Measurements from ENCODE around the gene NELL1. TPM values are rescaled to one million over a fixed set of nuclear protein-coding genes. Genes with fewer than 3 reads are reported as not detected.

The NELL1 gene
- total RNA-seq, 1 experiment from 2014 or later, result 0.22 TPM

- no peak overlapping the region for H3K14ac ChIP-seq (ENCODE audit: insufficient read depth, low read length)
- Mint-ChIP-seq H3K27me3 (ENCODE audit: low read depth) (no peaks in the 10 kb centered on the region; the same call in 1 of the 2 replicates), H3K36me3 (ENCODE audit: insufficient read depth in 1 of 3, low read depth in 3 of 3) (no peaks in the 10 kb centered on the region; a peak in 2 of 7 replicates), H3K4me3 (no peak overlapping the region), H3K4me1 (peaks cover 6 to 10% of the 10 kb centered on the region in 2 experiments), H3K9me3 (peaks cover 0 to 2% of the 10 kb centered on the region in 2 experiments; a peak in 2 of 5 replicates), H3K27ac (no peak overlapping the region)
- no peak overlapping the region for H4K5ac ChIP-seq (ENCODE audit: insufficient read length, low read depth, low read length)
- no peak overlapping the region for H2AFZ ChIP-seq (ENCODE audit: low read length)
- H3K4ac ChIP-seq (ENCODE audit: low read depth, low read length), result no peak overlapping the region
- no peaks in the 10 kb centered on the region; the same call in 1 of the 2 replicates for H3K4me1 ChIP-seq (ENCODE audit: insufficient read depth, low read length)
- no peak overlapping the region for H2BK12ac ChIP-seq (ENCODE audit: insufficient read length, low read depth, low read length)
- H3K4me2 ChIP-seq (ENCODE audit: insufficient read depth, insufficient read length, low read length), result no peak overlapping the region
- WGBS (ENCODE audit: extremely low coverage, insufficient read length, low lambda C conversion rate), result no CpG with 5 or more reads among the region's 3 CpGs
- DNase-seq, result no peak
- no peak overlapping the region for H2BK120ac ChIP-seq (ENCODE audit: low read depth, low read length, poor library complexity, severe bottlenecking)
- no peak overlapping the region for H2BK5ac ChIP-seq (ENCODE audit: insufficient read length, low read length)
- H3K9ac ChIP-seq (ENCODE audit: extremely low read depth, insufficient read length, low read length), result no peak overlapping the region
- no peak overlapping the region for H4K8ac ChIP-seq (replicated peaks; ENCODE audit: insufficient read length, low read depth, low read length)
- no peak overlapping the region for H3K18ac ChIP-seq (ENCODE audit: insufficient read length, low read depth, low read length)
- no peaks in the 10 kb centered on the region for H3K9me3 ChIP-seq (ENCODE audit: control insufficient read depth, low read depth, low read length)
- no peaks in the 10 kb centered on the region; the same call in 1 of the 2 replicates for H3K27me3 ChIP-seq (ENCODE audit: insufficient read depth, low read length)
- no peaks in the 10 kb centered on the region for H4K20me1 ChIP-seq (ENCODE audit: control insufficient read depth, insufficient read depth, insufficient read length)
- H2BK20ac ChIP-seq (ENCODE audit: low read depth, low read length, poor library complexity, severe bottlenecking), result no peak overlapping the region
- H3K27ac ChIP-seq (ENCODE audit: insufficient read length, low read depth, low read length), result no peak overlapping the region
- no peaks in the 10 kb centered on the region for H3K23me2 ChIP-seq (ENCODE audit: insufficient read length, low read depth, low read length, poor library complexity, severe bottlenecking)
- no peak overlapping the region for H3K23ac ChIP-seq (ENCODE audit: insufficient read length, low read depth, low read length)
- no peak for TF ChIP-seq CTCF (conservative IDR thresholded peaks at IDR 0.05)
- no peak overlapping the region for H3T11ph ChIP-seq (ENCODE audit: low read length)
- H3K79me1 ChIP-seq (ENCODE audit: insufficient read depth, low read depth, low read length, poor library complexity, severe bottlenecking), result no peaks in the 10 kb centered on the region
- H2AK5ac ChIP-seq (ENCODE audit: insufficient read length, low read length), result no peak overlapping the region
- no peak overlapping the region for H4K91ac ChIP-seq (ENCODE audit: insufficient read length, low read depth, low read length)
- no peak overlapping the region for H3K56ac ChIP-seq (ENCODE audit: insufficient read length, low read depth, low read length)
- H3K79me2 ChIP-seq (ENCODE audit: insufficient read depth, low read length), result no peaks in the 10 kb centered on the region
- H2BK15ac ChIP-seq (ENCODE audit: low read depth, low read length), result no peak overlapping the region
These were observed 29.7 kb upstream of the NELL1 start for GRCh38 chr11:20639688-20640087.

All from H9 (cell line).